ENCODE results near the gene TYRO3. TPM values are rescaled to one million over a fixed set of nuclear protein-coding genes. Genes with fewer than 3 reads are reported as not detected.

TYRO3 gene
- total RNA-seq, 1 donor from 2014 or later, result 13.3 TPM

DNA sequence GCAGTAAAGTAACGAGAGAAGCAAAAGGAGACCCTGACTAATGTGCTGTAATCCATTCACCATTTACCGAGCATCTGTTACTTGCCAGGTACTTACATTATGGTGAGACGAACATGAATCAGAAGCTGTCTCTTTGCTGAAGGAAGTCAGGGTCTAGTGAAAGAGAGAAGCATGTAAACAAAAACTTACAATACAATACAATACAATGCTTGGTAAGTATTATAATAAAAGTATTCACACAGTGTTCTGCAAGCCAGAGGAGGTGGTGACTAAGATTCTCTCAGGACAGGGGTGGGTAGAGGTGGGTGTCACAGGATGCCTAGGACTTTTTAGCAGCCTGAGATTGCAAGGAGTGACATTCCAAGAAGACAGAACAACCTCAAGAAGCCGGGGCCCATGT lies 51.0 kb downstream of the TYRO3 start:
- H3K27me3 ChIP-seq, result no peaks in the 10 kb centered on the region
- H3K36me3 ChIP-seq, result no peaks in the 10 kb centered on the region
- no peak for DNase-seq (ENCODE audit: extremely low spot score in 2 of 2)
- no peak overlapping the region for H3K4me3 ChIP-seq
- no peak overlapping the region for H3K27ac ChIP-seq
- no peak for TF ChIP-seq POLR2A (IDR thresholded peaks at IDR 0.05)
- no peak for TF ChIP-seq POLR2AphosphoS5 (IDR thresholded peaks at IDR 0.05; ENCODE audit: insufficient read depth in 1 of 2, low read depth in 1 of 2)
- TF ChIP-seq, protein P1, sequence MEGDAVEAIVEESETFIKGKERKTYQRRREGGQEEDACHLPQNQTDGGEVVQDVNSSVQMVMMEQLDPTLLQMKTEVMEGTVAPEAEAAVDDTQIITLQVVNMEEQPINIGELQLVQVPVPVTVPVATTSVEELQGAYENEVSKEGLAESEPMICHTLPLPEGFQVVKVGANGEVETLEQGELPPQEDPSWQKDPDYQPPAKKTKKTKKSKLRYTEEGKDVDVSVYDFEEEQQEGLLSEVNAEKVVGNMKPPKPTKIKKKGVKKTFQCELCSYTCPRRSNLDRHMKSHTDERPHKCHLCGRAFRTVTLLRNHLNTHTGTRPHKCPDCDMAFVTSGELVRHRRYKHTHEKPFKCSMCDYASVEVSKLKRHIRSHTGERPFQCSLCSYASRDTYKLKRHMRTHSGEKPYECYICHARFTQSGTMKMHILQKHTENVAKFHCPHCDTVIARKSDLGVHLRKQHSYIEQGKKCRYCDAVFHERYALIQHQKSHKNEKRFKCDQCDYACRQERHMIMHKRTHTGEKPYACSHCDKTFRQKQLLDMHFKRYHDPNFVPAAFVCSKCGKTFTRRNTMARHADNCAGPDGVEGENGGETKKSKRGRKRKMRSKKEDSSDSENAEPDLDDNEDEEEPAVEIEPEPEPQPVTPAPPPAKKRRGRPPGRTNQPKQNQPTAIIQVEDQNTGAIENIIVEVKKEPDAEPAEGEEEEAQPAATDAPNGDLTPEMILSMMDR (IDR thresholded peaks at IDR 0.05), result no peak
- intact Hi-C loops (cut with DNase I), result no loop called here
- H3K9me3 ChIP-seq, result no peaks in the 10 kb centered on the region
- no peaks in the 10 kb centered on the region for H3K4me1 ChIP-seq

DNA sequence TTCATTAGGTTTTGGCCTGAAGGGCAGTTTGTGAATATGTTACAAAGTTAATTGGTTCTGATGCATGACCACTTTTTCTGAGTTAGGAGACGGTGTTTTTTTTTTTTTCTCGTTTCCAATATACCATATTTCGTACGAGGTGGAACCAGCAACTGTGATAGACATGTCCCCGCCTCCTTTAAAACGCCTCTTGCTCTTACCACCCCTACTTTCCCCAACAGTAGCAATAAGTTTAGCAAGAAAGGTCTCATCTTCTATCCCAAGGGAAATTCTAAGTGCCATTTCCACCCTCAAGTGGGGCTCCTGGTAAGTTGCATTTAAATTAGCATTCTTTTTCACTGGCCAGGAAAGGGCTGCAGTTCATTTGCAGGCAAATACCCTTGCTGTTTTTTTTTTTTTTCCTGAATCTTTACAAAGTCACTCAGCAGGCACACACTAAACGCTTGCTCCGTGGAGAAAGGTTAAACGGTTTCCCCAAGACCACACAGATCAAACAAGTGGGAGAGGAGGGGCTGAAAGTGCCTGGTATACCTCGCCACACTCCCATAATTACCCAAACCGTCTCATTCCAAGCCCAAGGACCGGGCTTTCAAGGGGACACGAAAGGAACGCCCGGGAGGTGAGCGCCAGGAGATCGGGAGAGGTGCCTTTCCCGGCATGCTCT lies 61.7 kb downstream of the TYRO3 start:
- Histone ChIP-seq H3K9me3 (no peaks in the 10 kb centered on the region), H3K4me1 (peaks cover 17% of the 10 kb centered on the region), H3K4me3 (peak overlapping the region; percentile 59 to 67), H3K27ac (peak overlapping the region; percentile 82), H3K36me3 (no peaks in the 10 kb centered on the region), H3K27me3 (no peaks in the 10 kb centered on the region)
- TF ChIP-seq POLR2AphosphoS5 (IDR thresholded peaks at IDR 0.05; ENCODE audit: insufficient read depth in 1 of 2, low read depth in 1 of 2) (no peak), POLR2A (IDR thresholded peaks at IDR 0.05) (no peak)
- TF ChIP-seq, protein P1 (IDR thresholded peaks at IDR 0.05), result no peak
- intact Hi-C loops (cut with DNase I), result loop anchor here (5.0 kb wide), 1 partner anchor 42 kb away; the partner anchor contains the start of gene MGA
- no peak for DNase-seq (ENCODE audit: extremely low spot score in 2 of 2)

DNA sequence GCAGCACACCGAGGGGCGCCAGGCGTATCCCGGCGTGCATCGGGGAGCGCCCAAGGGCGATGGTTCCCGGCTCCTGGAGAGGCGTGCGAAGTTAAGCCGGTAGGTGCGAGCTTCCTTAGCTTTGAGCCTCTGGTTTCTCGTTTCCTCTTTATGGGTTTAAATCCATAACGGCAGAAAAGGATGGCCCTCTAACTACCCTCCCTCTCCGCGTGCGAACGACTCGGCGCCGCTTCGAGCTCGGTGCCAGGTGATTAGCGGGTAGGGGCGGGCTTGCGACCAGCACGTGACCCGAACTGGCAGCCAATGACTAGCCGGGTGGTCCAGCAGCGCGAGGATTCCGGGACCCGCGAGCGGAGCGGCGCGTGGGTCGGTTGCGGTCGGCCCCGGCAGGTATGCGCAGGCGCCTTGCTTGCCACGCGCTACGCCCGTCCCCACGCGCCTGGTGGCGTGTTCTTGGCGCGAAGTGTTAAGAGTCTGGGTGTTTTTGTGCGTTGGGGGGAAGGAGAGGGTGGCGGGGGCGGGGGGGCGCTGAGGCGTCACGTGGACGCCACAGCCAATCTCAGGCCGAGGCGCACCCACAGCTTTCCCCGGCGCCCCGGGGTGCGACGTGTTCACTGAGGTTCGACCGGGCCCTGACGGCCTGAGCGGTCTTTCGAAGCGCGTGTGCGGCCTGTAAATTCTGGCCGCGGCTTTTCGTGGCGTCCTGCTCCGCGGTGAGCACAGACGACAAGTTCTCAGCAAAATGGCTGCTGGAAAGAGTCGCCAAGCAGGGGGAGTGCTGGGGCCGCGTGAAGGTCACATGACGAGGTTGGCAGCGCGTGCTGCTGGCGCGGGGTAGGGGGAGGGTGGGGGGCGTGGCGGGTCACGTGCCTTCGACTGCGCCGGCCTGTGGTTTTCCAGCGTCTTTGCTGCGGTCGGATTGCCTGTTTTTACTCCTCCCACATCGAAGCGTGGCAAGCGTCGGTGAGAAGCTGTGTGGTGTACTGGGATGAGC lies 62.5 kb downstream of the TYRO3 start:
- H3K27ac ChIP-seq, result peak overlapping the region; percentile 82
- no peaks in the 10 kb centered on the region for H3K36me3 ChIP-seq
- no peaks in the 10 kb centered on the region for H3K27me3 ChIP-seq
- peaks cover 17% of the 10 kb centered on the region for H3K4me1 ChIP-seq
- DNase-seq (ENCODE audit: extremely low spot score in 2 of 2), result peak in 1 of 2 donors; percentile 90
- H3K9me3 ChIP-seq, result no peaks in the 10 kb centered on the region
- TF ChIP-seq, protein P1 (IDR thresholded peaks at IDR 0.05), result no peak
- TF ChIP-seq POLR2AphosphoS5 (IDR thresholded peaks at IDR 0.05; ENCODE audit: insufficient read depth in 1 of 2, low read depth in 1 of 2) (peak; percentile 52 to 75), POLR2A (IDR thresholded peaks at IDR 0.05) (no peak)
- intact Hi-C loops (cut with DNase I), result loop anchor here (5.0 kb wide), 1 partner anchor 41 kb away; the partner anchor contains the start of gene MGA
- peak overlapping the region; percentile 59 to 67 for H3K4me3 ChIP-seq

DNA sequence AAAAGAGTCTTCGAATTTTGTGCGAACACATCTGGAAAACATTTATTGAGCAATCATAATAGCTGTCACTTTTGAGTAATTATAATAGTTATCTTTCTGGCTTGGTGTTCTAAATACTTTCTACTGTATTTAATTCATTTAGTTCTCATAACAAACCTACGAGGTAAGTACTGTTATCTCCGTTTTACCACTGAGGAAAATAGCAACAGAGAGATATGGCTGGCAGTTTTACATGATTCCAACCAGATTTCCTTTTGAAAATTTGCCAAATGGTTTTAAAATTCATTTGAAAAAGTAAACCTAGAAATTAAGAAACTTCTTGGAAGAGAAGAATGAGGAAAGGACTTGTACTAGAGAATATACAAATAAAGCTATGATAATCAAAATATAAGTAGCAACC lies 63.9 kb downstream of the TYRO3 start:
- DNase-seq (ENCODE audit: extremely low spot score in 2 of 2), result no peak
- no peaks in the 10 kb centered on the region for H3K9me3 ChIP-seq
- H3K27me3 ChIP-seq, result no peaks in the 10 kb centered on the region
- intact Hi-C loops (cut with DNase I), result loop anchor here (5.0 kb wide), 1 partner anchor 39 kb away; the partner anchor contains the start of gene MGA
- H3K36me3 ChIP-seq, result no peaks in the 10 kb centered on the region
- no peak overlapping the region for H3K4me3 ChIP-seq
- TF ChIP-seq, protein P1 (IDR thresholded peaks at IDR 0.05), result no peak
- TF ChIP-seq POLR2A (IDR thresholded peaks at IDR 0.05), result no peak
- no peak for TF ChIP-seq POLR2AphosphoS5 (IDR thresholded peaks at IDR 0.05; ENCODE audit: insufficient read depth in 1 of 2, low read depth in 1 of 2)
- H3K4me1 ChIP-seq, result peaks cover 17% of the 10 kb centered on the region
- no peak overlapping the region for H3K27ac ChIP-seq

All from vagina (tissue), 2 donors.